NCI-H1436 (cell line): Measurements from ENCODE around the gene CHAT.

Source experiments
- DNase-seq: peaks from one replicate; lab custom pipeline; 2025; lab: John Stamatoyannopoulos, UW

Gene CHAT

DNA sequence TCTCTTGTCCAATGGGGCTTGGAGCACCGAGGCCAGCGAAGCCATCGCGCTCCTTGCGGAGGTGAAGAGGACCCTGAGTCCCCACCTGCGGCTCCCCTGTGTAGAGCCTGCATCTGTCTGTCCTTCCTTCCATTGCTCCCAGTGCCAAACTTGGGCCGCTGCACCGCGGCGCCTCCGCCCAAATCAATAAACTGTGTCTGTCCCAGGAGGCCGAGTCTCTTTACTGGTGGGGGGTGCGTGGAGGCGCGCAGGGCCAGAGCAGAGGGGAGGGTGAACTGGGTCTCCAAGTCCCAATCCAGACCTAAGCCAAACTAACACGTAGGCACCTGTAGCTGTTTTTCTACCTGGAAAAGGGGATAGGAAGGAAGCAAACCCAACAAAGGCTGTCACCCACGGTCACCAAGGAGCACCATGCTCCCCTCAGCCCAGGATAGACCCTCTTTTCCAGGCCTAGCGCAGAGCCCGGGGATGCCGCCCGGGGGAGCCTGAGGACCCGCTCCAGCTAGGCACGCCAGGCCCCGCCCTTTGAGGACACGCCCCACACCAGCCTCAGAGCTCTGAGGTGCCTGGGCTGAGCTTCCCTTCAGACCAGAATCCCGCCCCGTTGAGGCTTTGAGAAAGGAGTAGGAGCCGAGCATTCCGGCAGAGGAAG is 1.2 kb upstream of the CHAT start:
- no peak for DNase-seq

DNA sequence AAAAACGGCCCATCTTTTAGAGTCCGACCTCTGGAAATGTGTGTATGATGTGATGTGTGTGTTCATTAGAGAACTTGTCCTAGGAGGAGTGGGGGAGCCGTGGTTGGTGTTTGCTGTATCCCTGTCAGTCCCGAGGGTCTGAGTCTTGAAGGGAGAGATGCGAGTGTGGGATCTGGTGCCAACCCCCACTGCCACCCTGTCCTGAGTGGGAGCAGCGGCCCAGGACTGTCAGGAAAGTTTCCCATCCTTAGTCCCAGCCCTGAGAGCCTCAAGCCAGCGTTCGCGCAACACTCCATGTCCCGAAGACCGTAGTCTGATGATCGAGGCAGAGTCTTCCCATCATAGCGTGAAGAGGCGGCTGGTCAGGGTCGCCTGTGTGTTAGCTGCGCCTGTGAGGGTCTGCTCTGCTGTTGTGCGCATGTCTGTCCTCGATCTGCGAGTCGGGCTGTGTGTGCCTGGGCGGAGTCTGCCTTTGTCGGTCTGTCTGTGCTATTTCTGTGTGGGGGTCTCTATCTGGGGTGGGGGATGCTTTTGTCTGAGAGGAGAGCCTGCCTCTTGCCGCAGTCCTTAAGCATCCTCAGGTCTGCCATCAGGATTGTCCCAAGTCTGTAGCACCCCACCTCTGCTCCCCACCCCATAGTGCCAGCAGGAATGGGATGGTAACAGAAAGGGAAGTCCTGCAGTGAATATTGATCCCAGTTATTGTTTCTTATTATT is 514 bp upstream of the CHAT start:
- DNase-seq: no peak

DNA sequence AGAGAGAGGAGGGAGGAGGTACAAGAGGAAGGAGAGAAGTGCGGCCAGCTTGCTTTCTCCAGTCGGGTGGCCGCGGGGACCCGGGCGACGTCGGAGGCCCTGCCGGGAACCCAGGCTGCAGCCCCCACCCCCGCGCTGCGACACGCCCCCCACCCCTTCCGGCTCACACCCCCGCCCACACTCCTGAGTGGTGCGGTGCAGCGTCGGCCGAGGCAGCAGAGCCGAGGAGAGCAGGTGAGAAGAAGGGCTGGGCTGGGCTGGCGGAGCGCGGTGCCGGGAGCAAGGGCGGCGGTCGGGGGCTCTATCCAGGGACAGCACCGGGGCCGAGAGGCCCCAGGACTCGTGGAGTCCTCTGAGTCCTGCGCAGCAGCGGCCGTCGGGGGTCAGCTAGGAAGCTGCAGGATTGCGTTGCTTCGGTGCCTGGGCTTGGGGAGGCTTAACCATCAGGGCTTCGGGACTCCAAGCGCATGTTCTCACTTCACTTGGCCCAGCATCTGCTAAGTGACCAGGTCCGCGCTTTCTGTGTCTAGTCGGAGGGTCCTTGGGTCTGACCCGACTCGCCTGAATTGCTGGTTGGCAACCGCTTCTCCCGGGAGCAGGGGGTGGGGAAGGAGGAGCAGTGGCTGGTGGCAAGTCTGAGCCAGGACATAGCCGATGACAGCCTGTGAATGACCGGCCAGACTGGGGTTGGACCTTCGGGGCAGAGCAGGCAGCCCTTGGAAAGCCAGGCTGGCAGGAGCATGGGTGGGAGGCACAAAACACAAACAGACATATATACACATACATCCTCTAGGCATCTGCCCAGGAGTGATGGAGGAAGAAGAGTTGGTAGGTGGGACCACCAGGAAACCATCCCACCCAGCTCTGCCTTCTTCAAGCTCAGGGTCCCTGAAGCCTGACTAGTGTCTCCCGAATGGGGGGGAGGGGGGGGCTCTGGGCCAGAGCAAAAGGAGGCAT is 683 bp downstream of the CHAT start:
- no peak for DNase-seq

DNA sequence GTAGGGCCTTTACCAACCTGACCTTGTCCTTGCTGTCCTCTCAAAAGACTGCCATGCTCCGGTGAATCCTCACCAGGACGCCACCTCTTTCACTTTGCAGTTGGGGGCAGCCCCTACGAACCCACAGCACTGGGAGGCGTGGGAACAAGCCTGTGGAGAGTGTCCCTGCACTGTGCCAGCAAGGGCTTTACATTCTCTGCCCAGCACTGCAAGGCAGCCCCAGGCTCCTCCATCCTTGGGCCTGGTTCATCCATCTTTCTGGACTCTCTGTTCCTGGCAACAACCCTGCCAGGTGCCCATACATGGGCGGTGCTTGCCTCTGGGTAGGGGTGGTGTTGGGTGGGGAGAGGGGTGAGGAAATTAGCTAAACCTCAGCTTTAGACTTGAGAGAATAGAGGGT is 1.4 kb downstream of the CHAT start:
- DNase-seq: no peak

DNA sequence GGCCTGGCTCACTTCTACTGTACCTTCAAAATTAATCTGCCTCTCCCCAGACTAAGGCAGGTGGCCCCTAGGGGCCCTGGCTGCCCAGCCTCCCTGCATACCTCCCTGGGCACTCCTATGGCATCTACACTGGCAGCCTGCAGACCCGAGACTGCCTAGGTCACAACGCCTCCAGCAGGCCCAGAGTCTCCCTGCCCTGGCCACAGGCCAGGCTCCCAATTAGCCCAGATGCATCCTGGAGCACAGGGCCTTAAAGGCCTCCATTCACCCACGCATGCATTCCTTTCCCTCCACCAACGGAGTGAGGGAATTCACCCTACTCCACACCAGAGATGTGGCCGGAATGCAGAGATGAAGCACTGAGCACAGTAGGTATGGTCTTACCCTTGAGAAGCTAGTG is 1.9 kb downstream of the CHAT start:
- no peak for DNase-seq

DNA sequence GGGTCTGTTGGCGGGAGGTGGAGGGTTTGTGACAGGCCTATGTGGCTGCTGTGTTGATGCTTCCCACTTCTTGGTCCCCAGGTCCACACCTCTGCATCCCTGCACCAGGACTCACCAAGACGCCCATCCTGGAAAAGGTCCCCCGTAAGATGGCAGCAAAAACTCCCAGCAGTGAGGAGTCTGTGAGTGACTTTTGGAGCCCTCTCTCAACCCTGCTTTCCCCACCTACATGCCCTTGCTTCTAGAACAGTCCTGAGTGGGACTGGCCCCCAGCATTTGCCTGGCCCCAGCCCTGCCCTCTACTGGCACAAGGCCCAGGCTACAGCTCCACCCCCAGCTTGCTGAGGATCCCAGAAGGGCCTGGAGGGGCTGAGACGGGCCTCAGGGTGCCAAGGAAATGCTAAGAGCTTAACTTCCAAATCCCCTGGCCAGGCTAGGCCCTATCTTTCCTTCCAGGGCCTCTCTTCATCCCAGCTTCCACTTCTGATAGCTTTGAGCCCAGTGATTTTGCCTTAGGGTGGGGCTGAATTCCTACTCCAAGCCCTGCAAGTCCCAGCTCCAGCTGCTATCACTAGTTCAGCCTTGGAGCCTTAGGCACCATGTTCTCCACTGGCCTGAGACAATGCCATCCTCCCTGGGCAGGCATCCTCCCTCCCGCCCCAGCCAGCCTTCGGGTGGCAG is 2.7 kb downstream of the CHAT start:
- DNase-seq: no peak

DNA sequence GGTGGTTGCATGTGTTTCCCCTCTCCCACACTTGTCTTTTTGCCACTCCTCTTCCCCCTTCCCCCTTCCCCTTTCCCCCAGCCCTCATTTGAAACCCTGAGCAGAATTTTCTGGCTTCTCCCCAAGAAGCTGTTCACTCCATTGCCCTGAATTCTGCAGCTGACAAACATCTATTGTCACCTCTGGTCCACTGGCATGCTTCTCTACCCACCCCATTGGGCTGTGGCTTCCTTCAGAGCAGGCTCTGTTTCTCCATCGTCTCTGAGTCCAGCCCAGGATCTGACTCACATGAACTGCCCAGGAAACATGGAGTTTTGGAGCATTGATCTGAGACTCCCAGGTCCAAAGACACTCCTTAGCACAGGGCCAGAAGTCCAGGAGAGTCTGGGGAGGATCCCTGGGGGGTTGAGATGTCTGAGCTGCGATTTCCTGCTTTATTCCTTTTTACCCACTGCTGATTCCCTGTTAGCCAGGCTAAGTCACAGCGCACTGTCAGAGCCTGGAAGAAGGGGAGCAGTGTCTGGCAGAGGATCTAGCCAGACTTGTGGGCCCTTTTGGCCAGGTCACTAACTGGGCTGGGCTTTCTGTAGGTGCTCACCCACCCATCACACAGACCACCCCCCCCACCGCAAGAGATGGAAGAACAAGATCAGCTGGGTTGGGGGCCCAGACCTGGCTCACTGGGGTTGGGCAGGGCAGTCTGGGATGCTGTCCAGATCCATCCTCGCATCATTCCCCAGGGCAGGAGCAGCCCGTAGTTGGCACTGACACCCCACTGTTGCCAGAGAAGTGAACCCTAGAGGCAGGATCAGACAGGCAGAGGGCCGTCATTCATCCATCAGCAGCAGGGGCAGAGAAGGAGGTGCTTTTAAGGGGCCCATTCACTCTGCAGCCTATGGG is 3.5 kb downstream of the CHAT start:
- DNase-seq: no peak

DNA sequence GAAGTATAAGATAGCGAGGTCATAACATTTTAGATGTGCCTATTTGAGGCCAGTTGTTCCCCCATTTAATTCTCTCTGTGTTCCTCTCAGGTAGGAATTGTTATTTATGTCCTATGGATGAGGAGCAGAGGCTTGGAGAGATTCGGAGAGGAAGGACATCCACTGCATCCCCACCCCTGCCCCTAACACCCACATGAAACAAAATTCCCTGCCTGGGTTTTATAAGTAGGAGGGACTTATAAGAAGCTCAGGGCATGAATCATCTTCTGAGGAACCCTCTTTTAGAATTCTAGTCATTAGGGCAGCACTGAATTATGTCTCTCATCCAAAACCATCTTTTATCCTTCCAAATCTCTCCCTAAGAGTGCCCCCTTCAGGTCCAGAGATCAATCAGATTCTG is 5.0 kb downstream of the CHAT start:
- DNase-seq: no peak

DNA sequence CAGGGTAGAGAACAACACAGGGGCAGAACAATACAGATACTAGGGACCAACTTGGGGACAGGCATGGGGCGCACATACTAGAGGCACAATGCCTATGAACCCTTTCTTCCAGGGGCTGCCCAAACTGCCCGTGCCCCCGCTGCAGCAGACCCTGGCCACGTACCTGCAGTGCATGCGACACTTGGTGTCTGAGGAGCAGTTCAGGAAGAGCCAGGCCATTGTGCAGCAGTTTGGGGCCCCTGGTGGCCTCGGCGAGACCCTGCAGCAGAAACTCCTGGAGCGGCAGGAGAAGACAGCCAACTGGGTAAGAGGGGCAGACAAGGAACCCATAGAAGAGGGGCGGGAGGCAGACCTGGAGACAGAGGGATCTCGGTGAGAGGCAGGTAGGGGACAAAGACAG is 5.8 kb downstream of the CHAT start:
- DNase-seq: no peak

DNA sequence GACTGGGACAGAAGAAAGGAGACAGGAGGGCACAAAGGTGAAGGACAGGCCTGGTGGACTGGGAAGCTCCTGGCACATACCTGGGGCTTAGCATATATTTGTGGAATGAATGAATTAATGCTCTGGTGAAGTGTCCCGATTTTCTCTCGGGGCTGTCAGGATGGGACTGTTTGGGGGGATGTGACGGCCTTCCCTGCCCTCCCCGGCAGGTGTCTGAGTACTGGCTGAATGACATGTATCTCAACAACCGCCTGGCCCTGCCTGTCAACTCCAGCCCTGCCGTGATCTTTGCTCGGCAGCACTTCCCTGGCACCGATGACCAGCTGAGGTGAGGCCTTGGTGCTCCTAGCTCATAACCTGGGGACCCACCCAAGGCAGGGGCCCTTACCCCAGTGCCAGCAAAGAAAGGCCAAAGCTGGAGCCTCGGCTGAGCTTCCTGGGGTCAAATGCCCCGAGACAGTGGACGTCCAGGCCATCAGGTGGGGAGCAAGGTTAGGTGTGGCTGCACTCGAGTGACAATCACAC is 6.5 kb downstream of the CHAT start:
- DNase-seq: no peak

DNA sequence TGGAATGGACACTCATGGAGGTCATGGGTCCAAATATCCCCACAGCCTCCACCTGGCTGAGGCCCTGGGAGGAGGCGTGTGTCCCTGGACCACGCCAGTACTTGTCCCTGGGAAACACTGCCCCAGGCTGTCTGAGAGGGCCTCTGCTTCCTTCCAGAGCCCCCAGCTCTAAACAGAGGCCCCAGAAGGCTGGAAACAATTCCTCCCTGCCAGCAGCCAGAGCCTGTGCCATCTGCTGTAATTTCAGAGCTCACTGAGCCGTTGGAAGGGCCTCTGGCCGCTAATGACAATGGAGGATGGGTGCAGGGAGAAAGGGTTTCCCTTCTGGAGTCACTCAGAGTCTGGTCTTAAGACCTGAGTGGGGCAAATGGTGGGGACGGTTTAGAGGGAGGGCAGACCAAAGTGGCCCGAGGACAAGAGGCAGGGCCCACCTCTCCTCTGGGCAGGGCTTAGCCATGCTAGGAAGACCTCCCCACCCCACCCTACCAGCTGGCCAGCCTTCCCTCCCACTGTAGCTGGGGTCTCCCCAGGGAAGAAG is 7.1 kb downstream of the CHAT start:
- DNase-seq: no peak

DNA sequence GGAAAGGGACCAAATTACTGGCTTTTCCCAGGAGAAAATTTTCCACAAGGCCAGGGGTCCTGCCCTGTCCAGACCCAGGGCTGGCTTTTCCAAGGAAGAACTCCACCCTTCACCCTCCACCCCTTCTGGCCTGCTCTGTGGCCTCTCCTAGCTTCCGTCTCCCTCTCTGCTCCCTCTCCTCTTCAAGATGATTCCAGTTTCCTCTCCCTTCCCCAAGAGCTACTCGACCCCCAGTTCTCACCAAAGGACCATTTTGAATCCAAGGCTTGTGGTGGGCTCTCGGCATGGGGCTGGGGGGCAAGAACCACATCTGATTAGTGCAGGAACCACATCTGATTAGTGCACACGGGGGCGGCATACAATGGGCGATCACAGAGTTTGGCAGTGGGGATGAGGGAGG is 7.7 kb downstream of the CHAT start:
- no peak for DNase-seq

DNA sequence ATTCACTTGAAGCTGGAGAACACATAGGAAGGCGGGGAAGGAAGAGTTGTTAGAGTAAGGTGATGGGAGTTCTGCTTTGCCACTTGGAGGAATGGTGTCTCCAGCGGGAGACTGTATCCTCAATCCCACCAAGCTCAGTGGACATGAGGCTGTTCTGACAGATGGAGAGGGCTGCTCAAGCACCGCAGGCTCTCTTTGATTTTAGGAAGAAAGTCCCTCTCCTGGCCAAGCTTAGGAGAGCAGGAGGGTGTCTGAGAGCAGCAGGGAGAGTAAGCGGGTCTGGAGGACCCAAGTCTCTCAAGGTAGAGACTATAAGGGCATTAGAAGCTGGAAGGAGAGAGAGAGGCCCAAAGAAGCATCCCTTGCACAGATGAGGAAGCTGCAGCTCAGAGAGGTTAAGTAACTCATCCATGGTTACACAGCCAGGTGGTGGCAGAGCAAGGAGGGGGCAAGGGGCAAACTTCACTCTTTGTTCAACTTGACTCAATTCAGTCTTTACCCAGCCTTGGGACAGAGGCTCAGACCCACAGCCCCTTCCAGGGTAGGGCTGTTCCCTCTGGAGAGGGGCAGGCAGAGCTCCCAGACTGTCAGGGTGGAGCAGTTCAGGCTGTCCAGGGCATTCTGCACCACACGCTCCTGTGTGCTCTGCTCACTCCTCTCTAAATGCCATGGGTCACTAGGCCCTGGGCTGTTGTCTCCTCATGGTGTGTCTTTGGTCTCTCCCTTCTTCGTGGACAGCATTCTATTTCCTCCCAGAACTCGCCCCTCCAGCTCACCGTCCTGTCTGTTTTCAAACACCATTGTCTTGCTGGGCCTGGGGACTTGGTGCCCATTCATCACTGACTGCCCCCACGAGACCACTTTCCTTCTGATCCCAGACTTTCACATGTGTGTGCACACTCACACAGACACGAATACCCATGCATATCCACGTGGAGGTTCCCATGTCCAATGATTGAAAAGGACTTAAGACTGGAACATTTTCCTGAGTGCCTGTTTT is 8.9 kb downstream of the CHAT start:
- DNase-seq: no peak

DNA sequence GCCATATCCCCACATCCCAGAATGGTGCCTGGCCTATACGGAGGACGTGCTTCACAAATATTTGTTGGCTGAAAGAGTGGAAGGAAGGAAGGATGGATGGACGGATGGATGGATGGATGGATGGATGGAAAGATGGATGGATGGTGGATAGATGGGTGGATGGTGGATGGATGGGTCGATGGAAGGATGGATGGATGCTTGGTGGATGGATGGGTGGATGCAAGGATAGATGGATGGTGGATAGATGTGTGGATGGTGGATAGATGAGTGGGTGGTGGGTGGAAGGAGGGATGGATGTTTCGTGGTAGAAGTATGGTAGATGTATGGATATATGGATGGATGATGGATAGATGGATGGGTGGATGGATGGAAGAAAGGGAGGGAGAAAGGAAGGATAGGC is 10.8 kb downstream of the CHAT start:
- DNase-seq: no peak

DNA sequence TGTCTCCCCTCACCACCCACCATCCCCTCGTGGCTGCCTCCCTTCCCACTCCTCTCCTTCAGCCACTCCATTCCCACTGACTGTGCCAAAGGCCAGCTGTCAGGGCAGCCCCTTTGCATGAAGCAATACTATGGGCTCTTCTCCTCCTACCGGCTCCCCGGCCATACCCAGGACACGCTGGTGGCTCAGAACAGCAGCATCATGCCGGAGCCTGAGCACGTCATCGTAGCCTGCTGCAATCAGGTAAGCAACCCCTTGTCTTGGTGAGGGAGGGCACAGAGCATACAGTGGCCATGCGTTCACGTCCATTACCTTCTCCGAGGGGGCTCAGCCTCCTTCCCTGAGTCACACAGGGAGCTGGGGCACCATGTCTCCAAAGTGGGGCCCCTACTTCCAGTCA is 11.6 kb downstream of the CHAT start:
- DNase-seq: no peak

DNA sequence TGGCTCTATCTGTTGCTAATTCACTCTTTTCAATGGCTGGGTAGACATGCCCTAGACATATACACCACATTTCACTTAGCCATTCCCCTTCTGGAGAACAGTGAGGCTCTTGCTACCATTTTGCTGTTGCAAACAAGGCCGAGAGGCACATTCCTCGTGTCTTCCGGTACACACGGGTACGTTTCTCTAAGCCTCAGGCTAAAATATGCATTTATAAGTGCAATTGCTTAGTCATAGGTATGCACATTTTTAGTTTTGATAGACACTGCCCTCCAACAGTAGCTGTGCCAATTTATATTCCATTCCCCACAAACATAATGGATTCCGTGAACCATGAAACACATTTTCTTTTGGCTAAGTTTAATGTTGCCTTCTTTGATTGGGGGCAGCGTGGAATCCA is 13.2 kb downstream of the CHAT start:
- DNase-seq: no peak

DNA sequence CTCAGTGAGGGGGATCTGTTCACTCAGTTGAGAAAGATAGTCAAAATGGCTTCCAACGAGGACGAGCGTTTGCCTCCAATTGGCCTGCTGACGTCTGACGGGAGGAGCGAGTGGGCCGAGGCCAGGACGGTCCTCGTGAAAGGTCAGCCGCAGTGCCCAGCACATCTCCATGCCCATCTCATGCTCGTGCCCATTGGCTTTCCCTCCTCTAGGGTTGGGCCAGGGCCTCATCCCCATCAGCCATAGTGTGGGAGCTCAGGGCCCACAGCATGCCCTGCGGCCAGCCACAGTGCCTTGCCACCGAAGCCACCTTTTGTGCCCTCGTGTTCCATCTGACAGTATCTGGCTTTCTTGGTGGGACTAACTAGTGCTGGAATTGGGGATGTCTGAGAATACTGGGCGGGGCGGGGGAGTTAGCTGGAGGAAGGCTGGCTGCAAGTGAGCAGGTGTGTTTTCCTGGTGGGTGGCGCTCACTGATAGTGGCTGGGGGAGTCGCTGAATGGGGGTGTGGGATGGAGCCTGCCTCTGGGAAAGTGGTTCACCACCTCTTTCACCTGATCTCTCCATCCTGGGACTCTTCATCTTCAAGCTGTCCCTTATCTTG is 13.9 kb downstream of the CHAT start:
- no peak for DNase-seq

DNA sequence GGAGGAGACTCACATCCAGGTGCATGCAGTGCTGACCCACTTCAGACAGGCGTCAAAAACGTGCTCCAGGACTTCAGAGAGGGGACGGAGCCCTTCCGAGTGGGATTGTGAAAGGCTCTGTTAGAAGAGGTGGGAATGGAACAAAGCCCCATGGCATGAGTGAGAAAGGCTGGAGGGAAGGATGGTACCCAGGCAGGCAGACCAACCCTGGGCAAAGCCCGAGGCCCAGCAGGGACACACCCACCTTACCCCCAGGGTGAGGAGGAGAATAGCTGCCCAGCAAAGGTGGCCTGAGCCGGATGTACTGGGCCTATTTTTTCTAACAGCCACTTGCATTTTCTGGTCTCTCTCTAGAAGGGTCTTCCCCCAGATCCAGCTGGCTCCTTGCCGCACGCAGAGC is 14.8 kb downstream of the CHAT start:
- no peak for DNase-seq

DNA sequence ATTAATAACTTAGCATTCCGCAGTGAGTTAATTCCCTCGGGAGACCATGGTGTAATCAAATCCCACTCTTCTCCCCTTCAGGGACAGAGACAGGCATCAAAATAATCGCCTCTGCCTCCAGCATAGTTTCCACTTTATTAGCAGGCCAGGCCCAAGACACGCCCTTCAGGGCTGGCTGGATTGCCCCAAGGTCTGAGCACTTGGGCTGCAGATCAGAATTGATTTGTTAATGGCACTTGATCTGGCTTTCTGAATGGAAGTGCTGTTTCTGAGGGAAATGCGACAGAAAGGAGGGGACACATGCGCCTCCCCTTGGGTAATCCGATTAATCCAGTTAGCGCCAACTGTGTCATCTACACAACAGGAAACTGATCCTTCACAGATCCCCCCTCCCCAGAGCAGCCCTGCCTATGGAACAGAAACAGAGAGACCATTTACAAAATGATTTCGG is 15.6 kb downstream of the CHAT start:
- no peak for DNase-seq
